ENCODE data around the gene LYPD5.

The LYPD5 gene

GRCh38 chr19:43749152-43749551, 53.1 kb downstream of the LYPD5 start:
- CTCF ChIA-PET, result interaction anchor here (1.1 to 1.3 kb wide), 6 partner anchors 10 to 60 kb away, joined by 3 to 7 read pairs (median 4); no protein-coding TSS in a partner anchor
- TF ChIP-seq CTCF (IDR thresholded peaks at IDR 0.05; ENCODE audit: insufficient read depth, low read length, missing control alignments), result no peak
- no peak overlapping the region for H3K4me3 ChIP-seq (ENCODE audit: low read depth, low read length)
- POLR2A ChIA-PET, result no interaction called here
- no peak for DNase-seq (ENCODE audit: low read depth, low spot score)

DNA sequence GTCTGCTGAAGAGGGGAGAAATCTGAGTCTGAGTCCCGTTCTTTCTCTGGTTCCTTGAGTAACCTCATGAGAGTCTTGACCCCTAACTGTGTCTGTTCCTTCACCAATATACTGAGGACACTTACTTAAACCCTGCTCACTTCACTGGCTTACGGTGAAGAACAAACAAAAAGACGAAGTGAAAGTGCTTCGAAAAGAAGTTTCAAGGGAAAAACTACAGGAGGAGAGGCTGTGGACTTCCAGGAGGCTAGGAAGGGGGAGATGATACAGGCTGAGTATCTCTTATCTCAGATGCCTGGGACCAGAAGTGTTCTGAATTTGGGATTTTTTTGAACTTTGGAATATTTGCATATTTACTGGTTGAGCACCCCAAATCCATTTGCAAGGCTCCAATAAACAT, 53.6 kb downstream of the LYPD5 start:
- no peak for TF ChIP-seq CTCF (IDR thresholded peaks at IDR 0.05; ENCODE audit: insufficient read depth, low read length, missing control alignments)
- H3K4me3 ChIP-seq (ENCODE audit: low read depth, low read length), result no peak overlapping the region
- DNase-seq (ENCODE audit: low read depth, low spot score), result no peak
- CTCF ChIA-PET, result interaction anchor here (1.3 kb wide), 2 partner anchors 12 to 17 kb away, joined by 5 to 7 read pairs; no protein-coding TSS in a partner anchor
- POLR2A ChIA-PET, result no interaction called here

- no peak for DNase-seq (ENCODE audit: low read depth, low spot score)
- no peak overlapping the region for H3K4me3 ChIP-seq (ENCODE audit: low read depth, low read length)
- CTCF ChIA-PET, result interaction anchor here (9.1 kb wide), 1 partner anchor 37 kb away, joined by 103 read pairs; no protein-coding TSS in a partner anchor
- no peak for TF ChIP-seq CTCF (IDR thresholded peaks at IDR 0.05; ENCODE audit: insufficient read depth, low read length, missing control alignments)
- POLR2A ChIA-PET, result no interaction called here
Measured at GRCh38 chr19:43748205-43748594, 54.0 kb downstream of the LYPD5 start.

GRCh38 chr19:43747557-43748204, 54.6 kb downstream of the LYPD5 start:
- ChIA-PET CTCF (interaction anchor here (3.7 to 10.1 kb wide), 3 partner anchors 11 to 38 kb away, joined by 33 to 203 read pairs (median 103); partner anchors contain the start of gene SMG9), POLR2A (no interaction called here)
- H3K4me3 ChIP-seq (ENCODE audit: low read depth, low read length), result no peak overlapping the region
- no peak for DNase-seq (ENCODE audit: low read depth, low spot score)
- no peak for TF ChIP-seq CTCF (IDR thresholded peaks at IDR 0.05; ENCODE audit: insufficient read depth, low read length, missing control alignments)
